Muscle of arm (tissue), 14 donors: ENCODE results near the gene NADSYN1. TPM values are rescaled to one million over a fixed set of nuclear protein-coding genes. Genes with fewer than 3 reads are reported as not detected.
A peak's percentile ranks its signal among the peaks of the same experiment; 100 is the strongest.
"Not testable (repeated sequence)": the region's sequence is repeated elsewhere in the genome, so short reads cannot be mapped to it uniquely, and the experiment has no call there.

ENCODE experiments used
- DNase-seq: peaks from one replicate; pipeline ENCODE4 v3.0.0-alpha.2; 2013
- long read RNA-seq, 11 donors: transcript quantifications; one replicate each; lab custom pipeline, GENCODE V29; 2026
- polyA plus RNA-seq, 12 donors: library from polyadenylated mRNA; unstranded; fragments of 120-200 nt; gene quantifications; one replicate each; pipeline ENCODE4 v1.2.1, GENCODE V29; 2013; ENCODE audit not compliant: insufficient read length in 12 of 12

Gene NADSYN1
- polyA plus RNA-seq, result 10 to 100 TPM in 11 of 12 donors, not detected in 1; 16.0 to 63.6 (median 23.0) TPM
- long read RNA-seq, donor 1, transcript NADSYN1-201 (21 exons, 2,773 nt), result major isoform, 7 of 15 reads
- long read RNA-seq, donor 1, partial matches to known transcripts, result 0 of 15 reads
- long read RNA-seq, donor 1, other reads (novel, unspliced or antisense), result 0 of 15 reads
- long read RNA-seq, donor 2, partial matches to known transcripts, result 0 of 3 reads
- long read RNA-seq, donor 2, other reads (novel, unspliced or antisense), result 0 of 3 reads
- long read RNA-seq, donor 3, result 0 reads
- long read RNA-seq, donor 4, partial matches to known transcripts, result 0 of 1 reads
- long read RNA-seq, donor 4, other reads (novel, unspliced or antisense), result 0 of 1 reads
- long read RNA-seq, donor 5, result 0 reads
- long read RNA-seq, donor 6, partial matches to known transcripts, result 0 of 6 reads
- long read RNA-seq, donor 6, other reads (novel, unspliced or antisense), result 0 of 6 reads
- long read RNA-seq, donor 7, partial matches to known transcripts, result 0 of 2 reads
- long read RNA-seq, donor 7, other reads (novel, unspliced or antisense), result 0 of 2 reads
- long read RNA-seq, donor 8, transcript NADSYN1-201 (21 exons, 2,773 nt), result major isoform, 7 of 9 reads
- long read RNA-seq, donor 8, partial matches to known transcripts, result 0 of 9 reads
- long read RNA-seq, donor 8, other reads (novel, unspliced or antisense), result 0 of 9 reads
- long read RNA-seq, donor 9, partial matches to known transcripts, result 0 of 4 reads
- long read RNA-seq, donor 9, other reads (novel, unspliced or antisense), result 0 of 4 reads
- long read RNA-seq, donor 10, partial matches to known transcripts, result 0 of 3 reads
- long read RNA-seq, donor 10, other reads (novel, unspliced or antisense), result 0 of 3 reads
- long read RNA-seq, donor 11, partial matches to known transcripts, result 0 of 2 reads
- long read RNA-seq, donor 11, other reads (novel, unspliced or antisense), result 0 of 2 reads

- peak; percentile 97 for DNase-seq
Measured at GRCh38 chr11:71453037-71453917, at the start of gene NADSYN1. Gene NADSYN1 (plus strand): TSS chr11:71453203. CDS start chr11:71453297, 94 bp downstream.

- no peak for DNase-seq
Measured at GRCh38 chr11:71404209-71404608, 48.8 kb upstream of the NADSYN1 start.

- DNase-seq, result no peak
Measured at GRCh38 chr11:71406681-71407080, 46.3 kb upstream of the NADSYN1 start.

- DNase-seq, result no peak
Measured at GRCh38 chr11:71407356-71407755, 45.6 kb upstream of the NADSYN1 start.

- no peak for DNase-seq
Measured at GRCh38 chr11:71408826-71409225, 44.2 kb upstream of the NADSYN1 start.

GRCh38 chr11:71410363-71410966 is 42.5 kb upstream of the NADSYN1 start:
- no peak for DNase-seq

GRCh38 chr11:71414645-71415044 is 38.4 kb upstream of the NADSYN1 start:
- DNase-seq, result no peak

- peak; percentile 31 for DNase-seq
Measured at GRCh38 chr11:71418643-71419042, 34.4 kb upstream of the NADSYN1 start.

GRCh38 chr11:71420455-71421241 is 32.4 kb upstream of the NADSYN1 start:
- no peak for DNase-seq

- no peak for DNase-seq
Measured at GRCh38 chr11:71421392-71421950, 31.5 kb upstream of the NADSYN1 start.

GRCh38 chr11:71422318-71422717 is 30.7 kb upstream of the NADSYN1 start:
- not testable (repeated sequence) for DNase-seq

- no peak for DNase-seq
Measured at GRCh38 chr11:71423181-71423790, 29.7 kb upstream of the NADSYN1 start.

- no peak for DNase-seq
Measured at GRCh38 chr11:71425409-71425808, 27.6 kb upstream of the NADSYN1 start.

GRCh38 chr11:71425860-71426259 is 27.1 kb upstream of the NADSYN1 start:
- no peak for DNase-seq

GRCh38 chr11:71426413-71426812 is 26.6 kb upstream of the NADSYN1 start:
- DNase-seq, result no peak

- no peak for DNase-seq
Measured at GRCh38 chr11:71428861-71429435, 24.1 kb upstream of the NADSYN1 start.

- DNase-seq, result no peak
Measured at GRCh38 chr11:71429701-71430100, 23.3 kb upstream of the NADSYN1 start.

GRCh38 chr11:71430166-71430565 is 22.8 kb upstream of the NADSYN1 start:
- DNase-seq, result no peak

- no peak for DNase-seq
Measured at GRCh38 chr11:71431271-71431670, 21.7 kb upstream of the NADSYN1 start.
